Ureter (tissue), 1 donor: ENCODE results near the gene CT47C1. TPM values are rescaled to one million over a fixed set of nuclear protein-coding genes. Genes with fewer than 3 reads are reported as not detected.
A peak's percentile ranks its signal among the peaks of the same experiment; 100 is the strongest.
"Not testable (repeated sequence)": the region's sequence is repeated elsewhere in the genome, so short reads cannot be mapped to it uniquely, and the experiment has no call there.

Source experiments
- DNase-seq: peaks from one replicate; pipeline ENCODE4 v3.0.0-alpha.2; 2020; ENCODE audit warnings: low spot score
- total RNA-seq: library from RNA; stranded (reverse); gene quantifications from one replicate; pipeline ENCODE4 v1.2.4, GENCODE V29; 2023
- donor health status: DM: yes; HTN: yes; CAD: no.

Gene CT47C1
- total RNA-seq = not detected

GRCh38 chrX:119072744-119073143 is at the start of gene CT47C1:
CT47C1 (plus strand) TSS chrX:119072993; CDS start chrX:119073226, 233 bp downstream.
- DNase-seq = no peak

- no peak for DNase-seq
Measured at GRCh38 chrX:119025900-119026299, 46.9 kb upstream of the CT47C1 start.

- not testable (repeated sequence) for DNase-seq
Measured at GRCh38 chrX:119026344-119026743, 46.4 kb upstream of the CT47C1 start.

- DNase-seq = not testable (repeated sequence)
Measured at GRCh38 chrX:119027960-119028732, 44.6 kb upstream of the CT47C1 start.

- DNase-seq = no peak
Measured at GRCh38 chrX:119028733-119029330, 44.0 kb upstream of the CT47C1 start.

GRCh38 chrX:119029656-119030055 is 43.1 kb upstream of the CT47C1 start:
- DNase-seq = not testable (repeated sequence)

GRCh38 chrX:119030990-119031389 is 41.8 kb upstream of the CT47C1 start:
- DNase-seq = no peak

- no peak for DNase-seq
Measured at GRCh38 chrX:119036107-119037029, 36.4 kb upstream of the CT47C1 start.

GRCh38 chrX:119040432-119040831 is 32.4 kb upstream of the CT47C1 start:
- no peak for DNase-seq

GRCh38 chrX:119041175-119041574 is 31.6 kb upstream of the CT47C1 start:
- DNase-seq = no peak

- DNase-seq = no peak
Measured at GRCh38 chrX:119042040-119042439, 30.8 kb upstream of the CT47C1 start.

- DNase-seq = no peak
Measured at GRCh38 chrX:119042996-119043395, 29.8 kb upstream of the CT47C1 start.

GRCh38 chrX:119045884-119046283 is 26.9 kb upstream of the CT47C1 start:
- DNase-seq = no peak

- DNase-seq = no peak
Measured at GRCh38 chrX:119055687-119056086, 17.1 kb upstream of the CT47C1 start.

- DNase-seq = no peak
Measured at GRCh38 chrX:119062750-119063374, 9.9 kb upstream of the CT47C1 start.

- DNase-seq = no peak
Measured at GRCh38 chrX:119063428-119063827, 9.4 kb upstream of the CT47C1 start.

GRCh38 chrX:119067023-119067739 is 5.6 kb upstream of the CT47C1 start:
- DNase-seq = peak; percentile 60

GRCh38 chrX:119069128-119069527 is 3.7 kb upstream of the CT47C1 start:
- DNase-seq = no peak

GRCh38 chrX:119069762-119070161 is 3.0 kb upstream of the CT47C1 start:
- no peak for DNase-seq

- DNase-seq = no peak
Measured at GRCh38 chrX:119071381-119071780, 1.4 kb upstream of the CT47C1 start.
